OCI-LY7 (cell line): ENCODE data around the gene UBA7. TPM values are rescaled to one million over a fixed set of nuclear protein-coding genes. Genes with fewer than 3 reads are reported as not detected.

Source experiments
- BruUV-seq: library from RNA; stranded (reverse); fragments of 400-500 nt; replicated peaks from 2 replicates; lab custom pipeline; 2021; lab: Mats Ljungman, UMichigan
- CTCF ChIA-PET: fragments of 300-600 bp; sonication (Branson Sonifier 250); formaldehyde crosslinking; loops from one replicate; lab custom pipeline; 2022; ENCODE audit warnings: antibody characterized with exemption; ENCODE audit not compliant: unreplicated experiment; lab: Charles Lee
- POLR2A ChIA-PET: fragments of 300-600 bp; sonication (Branson Sonifier 250); formaldehyde crosslinking; loops from one replicate; lab custom pipeline; 2022; ENCODE audit warnings: antibody characterized with exemption; lab: Charles Lee
- DNase-seq: peaks from one replicate; pipeline ENCODE4 v3.0.0-alpha.2; 2015; ENCODE audit warnings: low spot score
- H2AFZ ChIP-seq: fragments of 200-600 bp; sonication (generic), shearing (Covaris generic); 2 replicates; pipeline ENCODE4 v1.6.1; 2014; ENCODE audit warnings: mild to moderate bottlenecking, antibody characterized with exemption, low read length, moderate library complexity
- H3K27ac ChIP-seq: fragments of 200-600 bp; sonication (generic); 2 replicates; pipeline ENCODE4 v1.5.1; 2014; ENCODE audit warnings: mixed run types, low read depth, mild to moderate bottlenecking, moderate library complexity, low read length, inconsistent platforms; ENCODE audit not compliant: poor library complexity, severe bottlenecking
- H3K36me3 ChIP-seq: fragments of 200-600 bp; sonication (generic); 2 replicates; pipeline ENCODE4 v1.6.1; 2014; ENCODE audit warnings: mild to moderate bottlenecking, antibody characterized with exemption, low read length, moderate library complexity, mixed read lengths; ENCODE audit not compliant: insufficient read depth
- H3K4me1 ChIP-seq: fragments of 200-600 bp; sonication (generic); 2 replicates; pipeline ENCODE4 v1.5.1; 2014; ENCODE audit warnings: mild to moderate bottlenecking, low read length; ENCODE audit not compliant: insufficient read depth, poor library complexity, severe bottlenecking
- H3K4me2 ChIP-seq: fragments of 200-600 bp; sonication (generic); 2 replicates; pipeline ENCODE4 v1.6.1; 2014; ENCODE audit warnings: mild to moderate bottlenecking, low read length
- H3K4me3 ChIP-seq: fragments of 200-600 bp; sonication (generic); 2 replicates; pipeline ENCODE4 v1.5.1; 2014; ENCODE audit warnings: mild to moderate bottlenecking, low read depth, low read length; ENCODE audit not compliant: poor library complexity, severe bottlenecking
- H3K79me2 ChIP-seq: fragments of 200-600 bp; sonication (generic); 2 replicates; pipeline ENCODE4 v1.6.1; 2016; ENCODE audit warnings: low read depth, mild to moderate bottlenecking, low read length, moderate library complexity, mixed read lengths; ENCODE audit not compliant: insufficient read depth
- H3K9me2 ChIP-seq: fragments of 200-600 bp; sonication (generic); 2 replicates; pipeline ENCODE4 v1.6.1; 2016; ENCODE audit warnings: mild to moderate bottlenecking, low read length, mixed read lengths; ENCODE audit not compliant: insufficient read depth
- H3K9me3 ChIP-seq: fragments of 200-600 bp; sonication (generic); 2 replicates; pipeline ENCODE4 v1.6.1; 2014; ENCODE audit warnings: mild to moderate bottlenecking, mixed run types, low read length, mixed read lengths
- H4K20me1 ChIP-seq: fragments of 200-600 bp; sonication (generic); 2 replicates; pipeline ENCODE4 v1.6.1; 2014; ENCODE audit warnings: mild to moderate bottlenecking, antibody characterized with exemption, low read length, moderate library complexity, mixed read lengths; ENCODE audit not compliant: insufficient read depth
- EZH2phosphoT487 ChIP-seq: fragments of 200-600 bp; sonication (generic); IDR thresholded peaks from 2 replicates; pipeline ENCODE4 v1.6.1; 2018; ENCODE audit warnings: low read depth, borderline replicate concordance, mild to moderate bottlenecking, mixed run types, antibody characterized with exemption, low read length, moderate library complexity, mixed read lengths
- intact Hi-C: fragments of 100-400 bp; cut with micrococcal nuclease; formaldehyde crosslinking; loops from one replicate; pipeline ENCODE4 v1.10.0; 2022; ENCODE audit not compliant: unreplicated experiment
- total RNA-seq, 2 experiments: library from RNA; depleted of rRNA in 1 of 2; stranded (reverse); fragments of >200 nt in 1 of 2; shearing (Covaris generic) in 1 of 2; gene quantifications; 2 replicates each; pipeline ENCODE4 v1.2.3, GENCODE V29; 2014 to 2022
- TF ChIP-seq, protein P1 (sequence below): fragments of 200-600 bp; sonication (generic); conservative IDR thresholded peaks from 2 replicates; pipeline ENCODE4 v1.5.1; 2014; ENCODE audit warnings: mild to moderate bottlenecking, antibody characterized with exemption, low read length, moderate library complexity, mixed read lengths

Gene UBA7
- total RNA-seq, 2 experiments from 2014 or later = 14.2 to 18.1 TPM

- intact Hi-C loops = no loop called here
Measured at GRCh38 chr3:49790626-49791411, 22.9 kb downstream of the UBA7 start.

DNA sequence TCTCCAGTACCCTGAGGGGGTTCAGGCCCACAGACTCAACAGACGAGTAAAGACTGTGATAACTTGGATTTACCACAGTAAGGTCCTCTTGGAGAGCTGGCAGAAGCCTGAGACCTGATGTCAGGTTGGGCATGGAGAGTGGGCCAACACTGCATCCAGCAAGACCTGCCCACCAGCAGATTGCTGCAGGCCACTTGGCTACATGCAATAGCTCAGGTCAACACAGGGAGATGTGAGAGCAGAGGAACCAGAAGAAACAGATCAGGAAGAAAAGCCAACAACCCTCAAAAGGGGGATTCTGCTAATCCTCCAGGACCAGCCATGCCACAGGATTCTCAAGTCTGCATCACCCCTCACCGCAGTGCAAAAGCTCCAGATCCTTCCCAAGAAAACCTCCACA, 25.7 kb downstream of the UBA7 start:
- BruUV-seq = no TSS peak
- Histone ChIP-seq H3K9me3 (no peaks in the 10 kb centered on the region), H3K27ac (no peak overlapping the region), H3K4me2 (no peak overlapping the region), H3K9me2 (no peaks in the 10 kb centered on the region), H2AFZ (no peak overlapping the region), H3K36me3 (peaks cover 14% of the 10 kb centered on the region; the same call in 1 of the 2 replicates), H3K4me1 (peaks cover 32% of the 10 kb centered on the region), H3K79me2 (peaks cover 18% of the 10 kb centered on the region; the same call in 1 of the 2 replicates), H4K20me1 (no peaks in the 10 kb centered on the region), H3K4me3 (no peak overlapping the region)
- ChIA-PET POLR2A (interaction anchor here (1.0 to 1.1 kb wide), 2 partner anchors 15 to 17 kb away, joined by 3 to 6 read pairs; no protein-coding TSS in a partner anchor), CTCF (interaction anchor here (0.9 kb wide), 1 partner anchor 18 kb away, joined by 5 read pairs; no protein-coding TSS in a partner anchor)
- TF ChIP-seq EZH2phosphoT487 = no peak
- intact Hi-C loops = no loop called here
- no peak for DNase-seq

More at GRCh38 chr3:49790626-49791411, 22.9 kb downstream of the UBA7 start:
- Histone ChIP-seq H3K9me3 (no peaks in the 10 kb centered on the region), H3K36me3 (no peaks in the 10 kb centered on the region), H3K4me1 (peaks cover 25% of the 10 kb centered on the region), H2AFZ (peak overlapping the region; percentile 87; the same call in 1 of the 2 replicates), H3K79me2 (peaks cover 4% of the 10 kb centered on the region; the same call in 1 of the 2 replicates), H3K4me2 (peak overlapping the region; percentile 61; the same call in 1 of the 2 replicates), H3K4me3 (no peak overlapping the region), H3K9me2 (no peaks in the 10 kb centered on the region), H4K20me1 (no peaks in the 10 kb centered on the region), H3K27ac (peak overlapping the region; percentile 18)
- ChIA-PET CTCF (interaction anchor here (0.6 kb wide), 1 partner anchor 12 kb away, joined by 3 read pairs; no protein-coding TSS in a partner anchor), POLR2A (no interaction called here)
- BruUV-seq = no TSS peak
- DNase-seq = no peak
- TF ChIP-seq EZH2phosphoT487 = no peak
- TF ChIP-seq, protein P1, sequence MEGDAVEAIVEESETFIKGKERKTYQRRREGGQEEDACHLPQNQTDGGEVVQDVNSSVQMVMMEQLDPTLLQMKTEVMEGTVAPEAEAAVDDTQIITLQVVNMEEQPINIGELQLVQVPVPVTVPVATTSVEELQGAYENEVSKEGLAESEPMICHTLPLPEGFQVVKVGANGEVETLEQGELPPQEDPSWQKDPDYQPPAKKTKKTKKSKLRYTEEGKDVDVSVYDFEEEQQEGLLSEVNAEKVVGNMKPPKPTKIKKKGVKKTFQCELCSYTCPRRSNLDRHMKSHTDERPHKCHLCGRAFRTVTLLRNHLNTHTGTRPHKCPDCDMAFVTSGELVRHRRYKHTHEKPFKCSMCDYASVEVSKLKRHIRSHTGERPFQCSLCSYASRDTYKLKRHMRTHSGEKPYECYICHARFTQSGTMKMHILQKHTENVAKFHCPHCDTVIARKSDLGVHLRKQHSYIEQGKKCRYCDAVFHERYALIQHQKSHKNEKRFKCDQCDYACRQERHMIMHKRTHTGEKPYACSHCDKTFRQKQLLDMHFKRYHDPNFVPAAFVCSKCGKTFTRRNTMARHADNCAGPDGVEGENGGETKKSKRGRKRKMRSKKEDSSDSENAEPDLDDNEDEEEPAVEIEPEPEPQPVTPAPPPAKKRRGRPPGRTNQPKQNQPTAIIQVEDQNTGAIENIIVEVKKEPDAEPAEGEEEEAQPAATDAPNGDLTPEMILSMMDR = no peak

DNA sequence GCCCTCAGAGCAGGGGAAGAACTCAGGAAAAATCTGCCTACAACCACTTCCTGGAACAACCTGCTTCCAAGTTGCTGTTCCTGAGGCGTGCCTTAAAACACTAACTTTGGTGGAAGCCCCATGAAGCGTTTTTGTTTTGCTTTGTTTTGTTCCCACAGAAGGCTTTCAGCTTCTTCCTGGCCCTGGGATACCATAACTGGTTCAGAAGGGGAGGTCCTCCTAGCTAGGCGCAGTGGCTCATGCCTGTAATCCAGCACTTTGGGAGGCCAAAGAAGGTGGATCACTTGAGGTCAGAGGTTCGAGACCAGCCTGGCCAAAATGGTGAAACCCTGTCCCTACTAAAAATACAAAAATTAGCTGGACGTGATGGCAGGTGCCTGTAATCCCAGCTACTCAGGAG, 26.2 kb downstream of the UBA7 start:
- TF ChIP-seq EZH2phosphoT487 = no peak
- TF ChIP-seq, protein P1 = no peak
- peaks cover 18% of the 10 kb centered on the region; the same call in 1 of the 2 replicates for H3K79me2 ChIP-seq
- H3K4me2 ChIP-seq = peak overlapping the region; percentile 84
- H3K4me3 ChIP-seq = no peak overlapping the region
- intact Hi-C loops = loop anchor here (2.0 kb wide), 1 partner anchor 63 kb away; no protein-coding TSS in a partner anchor
- H4K20me1 ChIP-seq = no peaks in the 10 kb centered on the region
- no TSS peak for BruUV-seq
- no peaks in the 10 kb centered on the region for H3K9me2 ChIP-seq
- H3K27ac ChIP-seq = no peak overlapping the region
- DNase-seq = no peak
- H3K4me1 ChIP-seq = peaks cover 32% of the 10 kb centered on the region
- H3K36me3 ChIP-seq = peaks cover 17% of the 10 kb centered on the region
- H3K9me3 ChIP-seq = no peaks in the 10 kb centered on the region
- ChIA-PET CTCF (interaction anchor here (0.9 kb wide), 1 partner anchor 19 kb away, joined by 5 read pairs; no protein-coding TSS in a partner anchor), POLR2A (interaction anchor here (0.7 to 1.1 kb wide), 4 partner anchors 15 to 20 kb away, joined by 3 to 6 read pairs (median 4); partner anchors contain the start of gene INKA1)
- peak overlapping the region; percentile 68; the same call in 1 of the 2 replicates for H2AFZ ChIP-seq
